PC-3 (cell line): ENCODE data around the gene CARD10. TPM values are rescaled to one million over a fixed set of nuclear protein-coding genes. Genes with fewer than 3 reads are reported as not detected.

ENCODE experiments used
- ATAC-seq: fragments of 200-7000 bp; cut with Tn5 transposase; 2 replicates; pipeline ENCODE4 v1.9.1; 2020; ENCODE audit warnings: mild to moderate bottlenecking, moderate library complexity
- BruUV-seq: library from RNA; stranded (reverse); fragments of 400-500 nt; replicated peaks from 2 replicates; lab custom pipeline; 2021; lab: Mats Ljungman, UMichigan
- CTCF ChIA-PET: fragments of 300-600 bp; sonication (Branson Sonifier 250); formaldehyde crosslinking; loops from one replicate; lab custom pipeline; 2022; ENCODE audit warnings: antibody characterized with exemption; lab: Charles Lee
- POLR2A ChIA-PET: fragments of 300-600 bp; sonication (Branson Sonifier 250); formaldehyde crosslinking; loops from one replicate; lab custom pipeline; 2022; ENCODE audit warnings: antibody characterized with exemption; ENCODE audit not compliant: unreplicated experiment; lab: Charles Lee
- DNase-seq: peaks from one replicate; pipeline ENCODE4 v3.0.0-alpha.2; 2015
- H2AFZ ChIP-seq: fragments of 300-600 bp; sonication (generic); 2 replicates; pipeline ENCODE4 v1.6.0; 2016; ENCODE audit warnings: antibody characterized with exemption, low read length
- H3F3A ChIP-seq: fragments of 300-600 bp; sonication (generic); one replicate; pipeline ENCODE4 v1.6.0; 2017; ENCODE audit warnings: antibody characterized with exemption, low read length, control low read depth, mild to moderate bottlenecking; ENCODE audit not compliant: unreplicated experiment
- H3K27ac ChIP-seq: fragments of 300-600 bp; sonication (generic); 2 replicates; pipeline ENCODE4 v1.5.1; 2016; ENCODE audit warnings: mild to moderate bottlenecking, low read length
- H3K27me3 ChIP-seq: fragments of 300-600 bp; sonication (generic); 2 replicates; pipeline ENCODE4 v1.6.1; 2016; ENCODE audit warnings: low read length, mixed read lengths
- H3K36me3 ChIP-seq: fragments of 300-600 bp; sonication (generic); 2 replicates; pipeline ENCODE4 v1.6.1; 2016; ENCODE audit warnings: low read depth, mixed run types, low read length, mixed read lengths
- H3K4me1 ChIP-seq: fragments of 300-600 bp; sonication (generic); 2 replicates; pipeline ENCODE4 v1.5.1; 2016; ENCODE audit warnings: low read length; ENCODE audit not compliant: insufficient read depth
- H3K4me2 ChIP-seq: fragments of 300-600 bp; sonication (generic); 2 replicates; pipeline ENCODE4 v1.6.0; 2016; ENCODE audit warnings: low read length
- H3K4me3 ChIP-seq: fragments of 300-600 bp; sonication (generic); 2 replicates; pipeline ENCODE4 v1.5.1; 2016; ENCODE audit warnings: mild to moderate bottlenecking, low read length, mixed read lengths
- H3K79me2 ChIP-seq: fragments of 300-600 bp; sonication (generic); 2 replicates; pipeline ENCODE4 v1.6.1; 2017; ENCODE audit warnings: low read length, mixed read lengths
- H3K9ac ChIP-seq: fragments of 300-600 bp; sonication (generic); 2 replicates; pipeline ENCODE4 v1.6.0; 2016; ENCODE audit warnings: mild to moderate bottlenecking, low read length
- H3K9me2 ChIP-seq: fragments of 300-600 bp; sonication (generic); replicated peaks from 2 replicates; pipeline ENCODE4 v1.6.1; 2016; ENCODE audit warnings: mixed run types, low read length, mixed read lengths
- H3K9me3 ChIP-seq: fragments of 300-600 bp; sonication (generic); 2 replicates; pipeline ENCODE4 v1.6.1; 2016; ENCODE audit warnings: low read length, mixed read lengths
- H4K20me1 ChIP-seq: fragments of 300-600 bp; sonication (generic); 2 replicates; pipeline ENCODE4 v1.6.1; 2016; ENCODE audit warnings: low read length, mixed read lengths
- EZH2 ChIP-seq: fragments of 300-600 bp; sonication (generic); IDR thresholded peaks from one replicate; pipeline ENCODE4 v1.6.1; 2017; ENCODE audit warnings: antibody characterized with exemption, mild to moderate bottlenecking, low read length; ENCODE audit not compliant: unreplicated experiment
- EZH2phosphoT487 ChIP-seq: fragments of 300-600 bp; sonication (generic); IDR thresholded peaks from 2 replicates; pipeline ENCODE4 v1.6.1; 2018; ENCODE audit warnings: mild to moderate bottlenecking, antibody characterized with exemption, low read length, borderline replicate concordance
- intact Hi-C: fragments of 100-400 bp; cut with micrococcal nuclease; formaldehyde crosslinking; loops from 2 replicates; pipeline ENCODE4 v1.9.0; 2023
- total RNA-seq: library from RNA; depleted of rRNA; stranded (reverse); fragments of >200 nt; gene quantifications from 2 replicates; pipeline ENCODE4 v1.2.3, GENCODE V29; 2014
- TF ChIP-seq, protein P1 (sequence below): fragments of 300-600 bp; sonication (generic); conservative IDR thresholded peaks from 2 replicates; pipeline ENCODE4 v1.5.1; 2017; ENCODE audit warnings: antibody characterized with exemption, low read depth, mild to moderate bottlenecking, low read length

CARD10 gene
- total RNA-seq, 1 experiment from 2014 or later = 20.7 TPM

DNA sequence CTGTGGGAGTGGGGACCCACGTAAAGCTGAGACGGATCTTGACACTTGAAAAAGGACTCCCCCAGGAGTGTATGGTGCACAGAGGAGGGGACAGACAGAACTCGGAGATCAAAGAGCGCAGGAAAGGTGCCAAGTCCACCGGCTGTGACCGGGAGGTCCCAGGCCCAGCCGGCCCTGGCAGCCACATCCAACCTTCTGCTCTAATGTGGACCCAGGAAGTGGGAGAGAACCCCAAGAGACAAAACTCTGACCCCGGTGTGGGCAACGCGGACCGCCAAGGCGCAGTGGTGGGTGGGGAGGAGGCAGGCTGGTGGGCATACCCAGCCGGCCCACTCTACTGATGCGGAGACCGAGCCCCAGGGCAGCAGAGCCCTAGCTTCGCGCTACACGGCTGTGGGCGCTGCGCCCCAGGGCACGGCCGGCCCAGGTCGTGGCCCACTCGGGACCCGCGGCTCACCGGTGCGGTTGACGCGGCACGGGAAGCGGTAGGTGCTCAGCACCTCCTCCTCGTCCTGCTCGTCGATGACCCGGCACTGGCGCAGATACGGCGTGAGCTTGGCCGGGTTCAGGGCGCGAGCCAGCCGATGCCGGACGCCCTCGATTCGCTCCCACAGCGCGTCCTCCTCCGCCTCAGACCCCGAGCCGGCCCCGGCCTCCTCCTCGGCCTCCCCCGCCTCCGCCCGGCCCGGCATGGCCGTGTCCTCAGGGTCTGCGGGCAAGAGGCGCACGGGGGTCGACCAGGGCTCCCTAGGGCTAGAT lies 527 bp downstream of the CARD10 start:
- DNase-seq (no peak), ATAC-seq (peak; percentile 39)
- Histone ChIP-seq H3K27me3 (no peaks in the 10 kb centered on the region), H3K79me2 (peaks cover 30% of the 10 kb centered on the region), H3K4me1 (peaks cover 4% of the 10 kb centered on the region; the same call in 1 of the 2 replicates), H3K9me2 (no peaks in the 10 kb centered on the region), H3F3A (no peaks in the 10 kb centered on the region), H3K36me3 (peaks cover 9% of the 10 kb centered on the region), H3K4me2 (peak overlapping the region; percentile 97), H3K9me3 (no peaks in the 10 kb centered on the region), H3K4me3 (peak overlapping the region; percentile 81), H2AFZ (peak overlapping the region; percentile 64), H4K20me1 (no peaks in the 10 kb centered on the region), H3K27ac (no peak overlapping the region), H3K9ac (peak overlapping the region; percentile 71)
- CTCF ChIA-PET = no interaction called here
- TF ChIP-seq EZH2phosphoT487 (no peak), EZH2 (no peak)
- TF ChIP-seq, protein P1, sequence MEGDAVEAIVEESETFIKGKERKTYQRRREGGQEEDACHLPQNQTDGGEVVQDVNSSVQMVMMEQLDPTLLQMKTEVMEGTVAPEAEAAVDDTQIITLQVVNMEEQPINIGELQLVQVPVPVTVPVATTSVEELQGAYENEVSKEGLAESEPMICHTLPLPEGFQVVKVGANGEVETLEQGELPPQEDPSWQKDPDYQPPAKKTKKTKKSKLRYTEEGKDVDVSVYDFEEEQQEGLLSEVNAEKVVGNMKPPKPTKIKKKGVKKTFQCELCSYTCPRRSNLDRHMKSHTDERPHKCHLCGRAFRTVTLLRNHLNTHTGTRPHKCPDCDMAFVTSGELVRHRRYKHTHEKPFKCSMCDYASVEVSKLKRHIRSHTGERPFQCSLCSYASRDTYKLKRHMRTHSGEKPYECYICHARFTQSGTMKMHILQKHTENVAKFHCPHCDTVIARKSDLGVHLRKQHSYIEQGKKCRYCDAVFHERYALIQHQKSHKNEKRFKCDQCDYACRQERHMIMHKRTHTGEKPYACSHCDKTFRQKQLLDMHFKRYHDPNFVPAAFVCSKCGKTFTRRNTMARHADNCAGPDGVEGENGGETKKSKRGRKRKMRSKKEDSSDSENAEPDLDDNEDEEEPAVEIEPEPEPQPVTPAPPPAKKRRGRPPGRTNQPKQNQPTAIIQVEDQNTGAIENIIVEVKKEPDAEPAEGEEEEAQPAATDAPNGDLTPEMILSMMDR = no peak
- POLR2A ChIA-PET = no interaction called here
- intact Hi-C loops = no loop called here
- no TSS peak for BruUV-seq

DNA sequence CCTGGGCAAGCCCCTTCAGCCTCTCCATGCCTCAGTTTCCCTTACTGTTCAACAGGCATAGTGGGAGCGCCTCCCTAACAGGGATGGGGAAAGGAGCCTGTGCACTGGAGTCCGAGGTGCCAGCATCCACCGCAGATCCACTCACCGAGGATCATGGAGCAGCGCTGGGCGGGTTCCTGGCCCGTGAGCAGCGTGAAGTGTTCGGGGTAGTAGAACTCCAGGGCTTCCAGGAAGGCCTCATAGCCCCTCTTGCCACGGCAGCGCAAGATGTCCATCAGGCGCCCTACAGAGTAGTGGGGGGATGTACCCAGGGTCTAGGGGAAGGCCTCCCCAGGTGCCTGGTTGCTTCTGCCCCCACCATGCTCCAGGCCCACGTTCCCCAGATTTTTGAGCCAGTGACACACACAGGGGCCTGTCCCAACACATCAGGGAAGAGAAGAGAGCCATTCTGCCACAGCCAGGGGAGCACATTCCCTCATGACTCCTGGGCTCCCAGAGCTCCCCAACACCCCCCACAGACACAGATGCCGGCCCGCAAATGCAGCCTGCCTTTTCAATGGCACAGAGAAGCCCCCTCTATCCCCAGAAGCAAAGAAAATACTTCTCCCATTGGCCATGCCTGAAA lies 1.3 kb downstream of the CARD10 start:
- no peaks in the 10 kb centered on the region for H3F3A ChIP-seq
- no peaks in the 10 kb centered on the region for H4K20me1 ChIP-seq
- peak overlapping the region; percentile 81 for H3K4me3 ChIP-seq
- no peaks in the 10 kb centered on the region for H3K27me3 ChIP-seq
- POLR2A ChIA-PET = no interaction called here
- no peak overlapping the region for H2AFZ ChIP-seq
- DNase-seq (no peak), ATAC-seq (no peak)
- peak overlapping the region; percentile 71 for H3K9ac ChIP-seq
- peaks cover 11% of the 10 kb centered on the region for H3K4me1 ChIP-seq
- intact Hi-C loops = no loop called here
- H3K9me2 ChIP-seq = no peaks in the 10 kb centered on the region
- peak overlapping the region; percentile 97 for H3K4me2 ChIP-seq
- CTCF ChIA-PET = no interaction called here
- no peak overlapping the region for H3K27ac ChIP-seq
- TF ChIP-seq EZH2phosphoT487 = no peak
- TF ChIP-seq EZH2 = no peak
- TF ChIP-seq, protein P1 = no peak
- BruUV-seq = TSS peak; percentile 34
- no peaks in the 10 kb centered on the region for H3K9me3 ChIP-seq
- peaks cover 9% of the 10 kb centered on the region for H3K36me3 ChIP-seq
- peaks cover 30% of the 10 kb centered on the region for H3K79me2 ChIP-seq

DNA sequence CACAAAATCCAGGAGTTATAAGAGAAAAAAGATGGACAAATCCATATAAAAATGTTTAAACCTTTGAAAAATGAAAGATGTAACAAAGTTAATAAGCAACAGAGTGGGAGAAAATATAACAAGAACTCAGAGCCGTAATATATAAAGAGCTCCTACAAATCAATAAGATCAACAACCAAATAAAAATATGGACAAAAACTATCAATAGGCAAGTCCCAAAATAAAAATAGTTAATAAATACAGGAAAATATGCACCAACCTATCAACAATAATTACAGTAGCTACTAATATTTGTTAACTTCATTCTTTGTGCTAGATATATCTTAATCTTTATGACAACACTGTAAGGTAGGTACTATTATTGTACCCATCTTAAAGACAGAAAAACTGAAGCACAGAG lies 2.8 kb downstream of the CARD10 start:
- ChIA-PET POLR2A (no interaction called here), CTCF (no interaction called here)
- H3K4me2 ChIP-seq = no peak overlapping the region
- no peaks in the 10 kb centered on the region for H3K9me3 ChIP-seq
- no peak for DNase-seq
- intact Hi-C loops = no loop called here
- H4K20me1 ChIP-seq = no peaks in the 10 kb centered on the region
- peaks cover 23% of the 10 kb centered on the region for H3K4me1 ChIP-seq
- H3K27ac ChIP-seq = no peak overlapping the region
- no peak overlapping the region for H3K9ac ChIP-seq
- H2AFZ ChIP-seq = no peak overlapping the region
- no peaks in the 10 kb centered on the region for H3K9me2 ChIP-seq
- BruUV-seq = no TSS peak
- peaks cover 34% of the 10 kb centered on the region for H3K79me2 ChIP-seq
- H3F3A ChIP-seq = no peaks in the 10 kb centered on the region
- no peaks in the 10 kb centered on the region for H3K27me3 ChIP-seq
- no peak for ATAC-seq
- no peak for TF ChIP-seq EZH2phosphoT487
- TF ChIP-seq, protein P1 = no peak
- TF ChIP-seq EZH2 = no peak
- H3K36me3 ChIP-seq = peaks cover 9% of the 10 kb centered on the region
- H3K4me3 ChIP-seq = no peak overlapping the region
